NCI-H446 (cell line): Measurements from ENCODE around the gene HYCC1.
"Not testable (repeated sequence)": the region's sequence is repeated elsewhere in the genome, so short reads cannot be mapped to it uniquely, and the experiment has no call there.

Experiments
- DNase-seq, 2 experiments: peaks; one replicate each; lab custom pipeline; 2025; lab: John Stamatoyannopoulos, UW

Gene HYCC1

GRCh38 chr7:23013715-23014649 lies at the start of gene HYCC1:
Gene HYCC1, minus strand, starts transcription at chr7:23014130. Its CDS starts 23,019 bp downstream, at chr7:22991111.
- peak; percentile 98 to 99 for DNase-seq

GRCh38 chr7:23062452-23062851 lies 48.5 kb upstream of the HYCC1 start:
- no peak for DNase-seq

GRCh38 chr7:23061327-23061726 lies 47.4 kb upstream of the HYCC1 start:
- no peak for DNase-seq

- peak in 1 of 2 experiments; percentile 51 for DNase-seq
Measured at GRCh38 chr7:23058408-23059096, 44.6 kb upstream of the HYCC1 start.

- DNase-seq: peak; percentile 33 to 67
Measured at GRCh38 chr7:23055582-23056178, 41.8 kb upstream of the HYCC1 start.

GRCh38 chr7:23051124-23051485 lies 37.2 kb upstream of the HYCC1 start:
- not testable (repeated sequence) for DNase-seq

GRCh38 chr7:23046336-23046735 lies 32.4 kb upstream of the HYCC1 start:
- not testable (repeated sequence) for DNase-seq

GRCh38 chr7:23045086-23045485 lies 31.2 kb upstream of the HYCC1 start:
- not testable (repeated sequence) for DNase-seq

GRCh38 chr7:23044581-23044980 lies 30.7 kb upstream of the HYCC1 start:
- DNase-seq: no peak

GRCh38 chr7:23043441-23043840 lies 29.5 kb upstream of the HYCC1 start:
- no peak for DNase-seq

GRCh38 chr7:23039674-23040073 lies 25.7 kb upstream of the HYCC1 start:
- not testable (repeated sequence) for DNase-seq

- DNase-seq: not testable (repeated sequence)
Measured at GRCh38 chr7:23035542-23036371, 21.8 kb upstream of the HYCC1 start.

GRCh38 chr7:23027261-23027660 lies 13.3 kb upstream of the HYCC1 start:
- DNase-seq: no peak

GRCh38 chr7:23026164-23026563 lies 12.2 kb upstream of the HYCC1 start:
- no peak for DNase-seq

- DNase-seq: no peak
Measured at GRCh38 chr7:23024454-23024853, 10.5 kb upstream of the HYCC1 start.

GRCh38 chr7:23022851-23023250 lies 8.9 kb upstream of the HYCC1 start:
- no peak for DNase-seq

- no peak for DNase-seq
Measured at GRCh38 chr7:23022258-23022769, 8.4 kb upstream of the HYCC1 start.

- DNase-seq: no peak
Measured at GRCh38 chr7:23021596-23021995, 7.7 kb upstream of the HYCC1 start.

GRCh38 chr7:23020742-23021401 lies 6.9 kb upstream of the HYCC1 start:
- no peak for DNase-seq

GRCh38 chr7:23018750-23019149 lies 4.8 kb upstream of the HYCC1 start:
- DNase-seq: no peak

- no peak for DNase-seq
Measured at GRCh38 chr7:23017309-23017708, 3.4 kb upstream of the HYCC1 start.
